Spinal cord (tissue), 10 donors: ENCODE data around the gene DDX47. TPM values are rescaled to one million over a fixed set of nuclear protein-coding genes. Genes with fewer than 3 reads are reported as not detected.
"Not testable (repeated sequence)": the region's sequence is repeated elsewhere in the genome, so short reads cannot be mapped to it uniquely, and the experiment has no call there.

ENCODE experiments used
- DNase-seq, 6 donors: peaks; one replicate each; pipeline versions ENCODE4 v3.0.0 to v3.0.0-alpha.2; 2013 to 2015; ENCODE audit warnings: low spot score in 6 of 6, low read depth in 4 of 6
- H3K27ac ChIP-seq: one replicate; pipeline ENCODE4 v1.5.1; 2013; ENCODE audit warnings: low read depth, low read length, control low read depth
- H3K27me3 ChIP-seq: one replicate; pipeline ENCODE4 v1.6.1; 2013; ENCODE audit warnings: low read length; ENCODE audit not compliant: control insufficient read depth, insufficient read depth
- H3K36me3 ChIP-seq: one replicate; pipeline ENCODE4 v1.6.1; 2013; ENCODE audit warnings: low read length; ENCODE audit not compliant: control insufficient read depth, insufficient read depth
- H3K4me1 ChIP-seq: one replicate; pipeline ENCODE4 v1.6.1; 2013; ENCODE audit warnings: low read length; ENCODE audit not compliant: control insufficient read depth, insufficient read depth
- H3K4me3 ChIP-seq: one replicate; pipeline ENCODE4 v1.5.1; 2013; ENCODE audit warnings: low read depth, low read length, control low read depth
- H3K9me3 ChIP-seq: one replicate; pipeline ENCODE4 v1.6.1; 2013; ENCODE audit warnings: low read length; ENCODE audit not compliant: control insufficient read depth, insufficient read depth
- WGBS: methylation state at CpG from one replicate; pipeline ENCODE4 v1.1.5; 2013; ENCODE audit warnings: missing lambda C conversion rate; ENCODE audit not compliant: insufficient coverage; 5-methylcytosine and 5-hydroxymethylcytosine counted together
- polyA plus RNA-seq, 2 donors: library from polyadenylated mRNA; unstranded; fragments of 120-200 nt; gene quantifications; one replicate each; pipeline ENCODE4 v1.2.1, GENCODE V29; 2013; ENCODE audit not compliant: insufficient read length in 2 of 2
- total RNA-seq, 2 donors: library from RNA; depleted of rRNA in 1 of 2; stranded (reverse); fragments of 120-200 nt in 1 of 2; fragments of >200 nt in 1 of 2; gene quantifications; one replicate each; pipeline versions ENCODE4 v1.2.3 to v1.2.4, GENCODE V29; 2013 to 2014
- donor health status: healthy.

DDX47 gene
- total and polyA plus RNA-seq, 4 donors, result 54.1 to 66.3 (median 55.6) TPM

DNA sequence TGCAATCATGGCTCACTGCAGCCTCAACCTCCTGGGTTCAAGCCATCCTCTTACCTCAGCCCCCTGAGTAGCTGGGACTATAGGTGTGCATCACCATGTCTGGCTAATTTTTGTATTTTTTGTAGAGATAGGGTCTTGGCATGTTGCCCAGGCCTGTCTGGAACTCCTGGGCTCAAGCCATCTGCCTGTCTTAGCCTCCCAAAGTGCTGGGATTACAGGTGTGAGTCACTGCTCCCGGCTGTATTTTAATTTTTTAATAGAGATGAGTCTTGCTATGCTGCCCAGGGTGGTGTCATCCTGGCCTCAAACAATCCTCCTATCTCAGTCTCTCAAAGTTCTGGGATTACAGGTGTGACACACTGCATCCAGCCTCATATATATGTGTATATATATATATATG is 46.5 kb downstream of the DDX47 start:
- no peaks in the 10 kb centered on the region for H3K4me1 ChIP-seq
- DNase-seq, result no peak
- no peaks in the 10 kb centered on the region for H3K27me3 ChIP-seq
- no peaks in the 10 kb centered on the region for H3K9me3 ChIP-seq
- H3K4me3 ChIP-seq, result no peak overlapping the region
- no CpG with 5 or more reads among the region's 1 CpG for WGBS
- no peaks in the 10 kb centered on the region for H3K36me3 ChIP-seq
- no peak overlapping the region for H3K27ac ChIP-seq

GRCh38 chr12:12864243-12864642 is 51.1 kb downstream of the DDX47 start:
- no peak overlapping the region for H3K27ac ChIP-seq
- DNase-seq, result no peak
- H3K4me1 ChIP-seq, result no peaks in the 10 kb centered on the region
- H3K9me3 ChIP-seq, result no peaks in the 10 kb centered on the region
- no peaks in the 10 kb centered on the region for H3K36me3 ChIP-seq
- no peaks in the 10 kb centered on the region for H3K27me3 ChIP-seq
- no CpG with 5 or more reads among the region's 2 CpGs for WGBS
- H3K4me3 ChIP-seq, result no peak overlapping the region

GRCh38 chr12:12868477-12869235 is 55.5 kb downstream of the DDX47 start:
- no peak for DNase-seq
- H3K4me3 ChIP-seq, result no peak overlapping the region
- H3K36me3 ChIP-seq, result no peaks in the 10 kb centered on the region
- no peaks in the 10 kb centered on the region for H3K9me3 ChIP-seq
- H3K4me1 ChIP-seq, result no peaks in the 10 kb centered on the region
- no peaks in the 10 kb centered on the region for H3K27me3 ChIP-seq
- no peak overlapping the region for H3K27ac ChIP-seq
- no CpG with 5 or more reads among the region's 3 CpGs for WGBS

DNA sequence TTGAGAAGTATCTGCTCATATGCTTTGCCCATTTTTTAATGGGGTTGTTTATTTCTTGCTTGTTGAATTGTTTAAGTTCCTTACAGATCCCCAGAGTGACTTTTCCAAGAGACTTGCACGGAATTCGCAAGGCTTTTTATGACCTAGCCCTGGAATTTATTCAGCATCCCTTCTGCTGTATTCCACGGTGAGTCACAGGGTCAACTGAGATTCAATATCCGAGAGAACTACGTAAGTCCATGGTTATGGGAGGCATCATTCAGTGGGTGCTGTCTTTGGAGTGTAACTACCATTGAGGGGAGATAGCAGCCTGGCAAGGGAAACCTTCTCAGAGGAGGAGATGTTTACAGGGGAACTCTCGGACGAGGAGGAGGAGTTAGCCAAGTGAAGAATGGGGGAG is 57.3 kb downstream of the DDX47 start:
- H3K9me3 ChIP-seq, result no peaks in the 10 kb centered on the region
- 88% methylated on average over 7 of the region's 7 CpGs for WGBS
- no peak overlapping the region for H3K4me3 ChIP-seq
- H3K4me1 ChIP-seq, result no peaks in the 10 kb centered on the region
- H3K27ac ChIP-seq, result no peak overlapping the region
- no peaks in the 10 kb centered on the region for H3K27me3 ChIP-seq
- DNase-seq, result no peak
- H3K36me3 ChIP-seq, result no peaks in the 10 kb centered on the region

GRCh38 chr12:12871587-12872138 is 58.5 kb downstream of the DDX47 start:
- H3K9me3 ChIP-seq, result no peaks in the 10 kb centered on the region
- no peaks in the 10 kb centered on the region for H3K27me3 ChIP-seq
- 92% methylated on average over 5 of the region's 6 CpGs for WGBS
- DNase-seq, result no peak
- H3K4me3 ChIP-seq, result no peak overlapping the region
- no peaks in the 10 kb centered on the region for H3K4me1 ChIP-seq
- no peak overlapping the region for H3K27ac ChIP-seq
- no peaks in the 10 kb centered on the region for H3K36me3 ChIP-seq

DNA sequence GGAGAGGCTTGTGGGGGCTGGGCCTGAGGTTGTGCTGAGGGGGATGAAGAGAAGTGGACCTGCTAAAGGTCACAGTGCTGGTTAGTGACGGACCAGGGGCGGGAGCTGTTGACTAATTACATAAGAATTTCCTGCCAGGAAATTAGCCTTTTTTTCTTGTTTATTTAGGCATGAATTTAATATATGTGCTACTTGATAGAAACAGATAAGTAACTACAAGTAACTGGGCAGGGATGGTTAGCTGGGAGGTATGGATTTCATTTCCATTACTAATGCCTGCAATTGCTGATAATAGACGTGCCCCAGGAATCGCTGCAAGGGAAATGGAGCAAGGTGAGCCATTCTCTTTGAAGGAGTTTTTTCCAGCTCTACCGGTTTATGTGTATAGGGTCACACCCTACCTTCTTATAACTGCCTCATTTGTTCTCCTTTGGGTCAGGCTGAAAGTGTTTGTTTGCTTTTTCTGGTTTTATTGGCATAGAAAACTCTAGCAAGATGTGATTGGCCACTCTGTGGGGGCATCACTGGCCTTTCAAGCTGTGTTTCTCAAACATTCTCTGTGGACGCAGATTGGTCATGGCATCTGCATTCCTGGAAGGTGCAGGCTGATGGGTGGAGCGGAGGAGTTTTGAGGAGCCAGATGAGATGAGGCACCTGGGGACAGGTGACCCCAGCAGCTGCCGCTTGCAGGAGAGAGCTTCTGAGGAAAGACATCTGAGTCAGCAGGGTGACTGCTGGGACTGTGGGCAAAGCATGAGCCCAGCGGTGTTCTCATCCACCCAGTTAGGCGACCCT is 59.2 kb downstream of the DDX47 start:
- WGBS, result 85% methylated on average over 6 of the region's 10 CpGs
- no peaks in the 10 kb centered on the region for H3K27me3 ChIP-seq
- no peaks in the 10 kb centered on the region for H3K4me1 ChIP-seq
- no peaks in the 10 kb centered on the region for H3K9me3 ChIP-seq
- H3K27ac ChIP-seq, result no peak overlapping the region
- no peak for DNase-seq
- no peaks in the 10 kb centered on the region for H3K36me3 ChIP-seq
- H3K4me3 ChIP-seq, result no peak overlapping the region

DNA sequence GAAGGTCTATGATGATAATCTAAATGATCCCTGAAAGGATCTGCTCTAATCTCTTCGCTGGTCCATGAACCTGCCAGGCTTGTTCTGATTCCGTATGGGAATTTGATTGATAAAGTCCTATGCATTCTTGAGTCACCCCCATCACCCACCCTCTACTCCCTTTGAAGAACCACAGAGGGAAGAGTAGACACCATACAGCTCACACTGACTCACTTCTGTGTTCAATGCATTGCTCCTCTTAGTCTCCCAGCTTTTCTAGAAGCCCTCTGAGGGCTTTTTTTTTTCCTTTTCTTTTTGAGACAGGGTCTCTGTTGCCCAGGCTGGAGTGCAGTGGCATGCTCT is 59.8 kb downstream of the DDX47 start:
- no peaks in the 10 kb centered on the region for H3K9me3 ChIP-seq
- no peak for DNase-seq
- WGBS, result no CpG with 5 or more reads among the region's 2 CpGs

GRCh38 chr12:12874029-12874428 is 60.9 kb downstream of the DDX47 start:
- Histone ChIP-seq H3K4me3 (no peak overlapping the region), H3K36me3 (no peaks in the 10 kb centered on the region)
- WGBS, result no CpG with 5 or more reads among the region's 1 CpG

More for the DNA sequence above, 59.8 kb downstream of the DDX47 start:
- Histone ChIP-seq H3K27me3 (no peaks in the 10 kb centered on the region), H3K4me1 (peaks cover 3% of the 10 kb centered on the region), H3K4me3 (no peak overlapping the region), H3K27ac (no peak overlapping the region), H3K36me3 (no peaks in the 10 kb centered on the region)

DNA sequence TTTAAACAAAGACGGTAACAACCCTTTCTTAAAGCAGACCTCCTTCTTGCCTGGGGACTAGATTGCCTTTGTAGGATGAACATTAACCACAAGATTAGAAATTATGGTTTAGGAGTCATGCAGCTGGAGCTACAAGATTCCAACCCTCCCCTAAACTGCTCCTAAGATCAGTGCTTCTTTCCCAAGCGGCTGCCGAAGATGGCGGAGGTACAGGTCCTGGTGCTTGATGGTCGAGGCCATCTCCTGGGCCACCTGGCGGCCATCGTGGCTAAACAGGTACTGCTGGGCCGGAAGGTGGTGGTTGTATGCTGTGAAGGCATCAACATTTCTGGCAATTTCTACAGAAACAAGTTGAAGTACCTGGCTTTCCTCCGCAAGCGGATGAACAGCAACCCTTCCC is 62.2 kb downstream of the DDX47 start:
- not testable (repeated sequence) for DNase-seq, H3K27ac ChIP-seq, H3K27me3 ChIP-seq, H3K4me1 ChIP-seq, H3K4me3 ChIP-seq, H3K9me3 ChIP-seq, H3K36me3 ChIP-seq
- 92% methylated on average over 2 of the region's 10 CpGs for WGBS

More at GRCh38 chr12:12874029-12874428, 60.9 kb downstream of the DDX47 start:
- no peak overlapping the region for H3K27ac ChIP-seq
- H3K27me3 ChIP-seq, result no peaks in the 10 kb centered on the region
- H3K9me3 ChIP-seq, result no peaks in the 10 kb centered on the region
- H3K4me1 ChIP-seq, result peaks cover 4% of the 10 kb centered on the region
- DNase-seq, result no peak
